HG03097 (cell line): Measurements from ENCODE around the gene LRRC51.
"Not testable (repeated sequence)": the region's sequence is repeated elsewhere in the genome, so short reads cannot be mapped to it uniquely, and the experiment has no call there.

Source experiments
- ATAC-seq: cut with Tn5 transposase; IDR thresholded peaks from one replicate; pipeline ENCODE4 v1.9.1; 2021; ENCODE audit not compliant: unreplicated experiment, low FRiP score

LRRC51 gene

DNA sequence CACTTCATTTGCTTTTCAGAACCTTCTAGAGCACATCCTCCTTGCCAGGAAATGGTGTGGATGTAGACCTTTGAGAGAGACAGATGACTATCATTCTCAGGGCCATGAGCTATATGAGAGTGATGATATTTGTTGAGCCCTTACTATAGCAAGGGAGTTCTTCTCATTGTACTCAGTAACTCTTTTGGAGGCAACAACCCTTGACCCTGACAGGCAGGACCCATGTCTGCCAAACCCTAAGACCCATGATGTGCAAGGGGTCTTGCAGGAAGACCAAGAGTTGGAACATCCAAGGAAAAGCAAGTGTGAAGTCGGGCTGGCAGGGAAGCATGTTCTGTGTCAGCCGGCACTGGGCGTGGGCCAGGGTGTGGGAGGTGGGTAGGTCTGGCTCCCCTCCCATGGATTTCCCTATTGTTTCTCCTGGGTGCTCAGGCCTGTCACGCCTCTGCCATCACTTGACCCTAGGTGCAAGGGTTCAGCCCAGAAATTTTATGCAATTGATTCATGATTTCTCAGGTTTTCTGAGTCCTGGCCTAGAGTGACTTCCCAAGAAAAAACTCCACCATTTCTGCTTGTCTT lies 56.1 kb downstream of the LRRC51 start:
- ATAC-seq: no peak

DNA sequence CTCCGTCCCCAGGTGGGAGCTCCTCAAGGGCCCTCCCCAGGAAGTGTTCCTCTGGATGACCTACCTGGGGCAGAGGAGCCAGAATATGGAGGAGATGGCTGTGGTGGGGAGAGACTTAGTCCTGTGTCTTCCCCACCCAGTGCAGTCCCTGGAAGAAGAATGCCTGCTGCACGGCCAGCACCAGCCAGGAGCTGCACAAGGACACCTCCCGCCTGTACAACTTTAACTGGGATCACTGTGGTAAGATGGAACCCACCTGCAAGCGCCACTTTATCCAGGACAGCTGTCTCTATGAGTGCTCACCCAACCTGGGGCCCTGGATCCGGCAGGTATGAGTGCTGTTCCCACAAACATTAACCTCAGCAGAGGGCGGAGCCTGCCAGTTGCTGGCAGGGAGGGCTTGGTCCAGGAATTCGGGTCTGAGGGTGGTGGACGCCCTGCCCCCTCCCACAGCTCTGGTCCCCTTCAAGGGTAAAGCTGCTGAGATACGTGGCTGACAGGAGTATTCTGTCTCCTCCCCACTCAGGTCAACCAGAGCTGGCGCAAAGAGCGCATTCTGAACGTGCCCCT lies 58.3 kb downstream of the LRRC51 start:
- ATAC-seq: no peak

DNA sequence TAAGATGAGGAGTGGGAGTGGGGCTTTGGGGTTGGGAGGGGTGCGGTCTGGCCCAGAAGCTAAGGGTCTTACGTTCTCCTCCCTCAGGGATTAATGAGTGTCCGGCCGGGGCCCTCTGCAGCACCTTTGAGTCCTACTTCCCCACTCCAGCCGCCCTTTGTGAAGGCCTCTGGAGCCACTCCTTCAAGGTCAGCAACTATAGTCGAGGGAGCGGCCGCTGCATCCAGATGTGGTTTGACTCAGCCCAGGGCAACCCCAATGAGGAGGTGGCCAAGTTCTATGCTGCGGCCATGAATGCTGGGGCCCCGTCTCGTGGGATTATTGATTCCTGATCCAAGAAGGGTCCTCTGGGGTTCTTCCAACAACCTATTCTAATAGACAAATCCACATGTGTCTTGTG lies 58.9 kb downstream of the LRRC51 start:
- no peak for ATAC-seq

DNA sequence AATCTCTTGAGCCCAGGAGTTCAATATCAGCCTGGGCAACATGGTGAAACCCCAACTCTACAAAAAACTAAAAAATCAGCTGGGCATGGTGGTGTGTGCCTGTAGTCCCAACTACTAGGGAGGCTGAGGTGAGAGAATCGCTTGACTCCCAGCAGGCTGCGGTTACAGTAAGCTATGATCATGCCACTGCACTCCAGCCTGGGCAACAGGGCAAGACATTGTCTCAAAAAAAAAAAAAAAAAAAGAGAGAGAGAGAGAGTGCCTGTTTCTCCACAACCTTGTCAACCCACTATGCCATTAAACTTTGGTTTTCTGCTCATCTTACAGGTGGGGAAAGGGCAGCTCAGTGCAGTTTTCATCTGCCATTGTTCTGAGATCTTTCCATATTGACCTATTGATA lies 60.0 kb downstream of the LRRC51 start:
- no peak for ATAC-seq

DNA sequence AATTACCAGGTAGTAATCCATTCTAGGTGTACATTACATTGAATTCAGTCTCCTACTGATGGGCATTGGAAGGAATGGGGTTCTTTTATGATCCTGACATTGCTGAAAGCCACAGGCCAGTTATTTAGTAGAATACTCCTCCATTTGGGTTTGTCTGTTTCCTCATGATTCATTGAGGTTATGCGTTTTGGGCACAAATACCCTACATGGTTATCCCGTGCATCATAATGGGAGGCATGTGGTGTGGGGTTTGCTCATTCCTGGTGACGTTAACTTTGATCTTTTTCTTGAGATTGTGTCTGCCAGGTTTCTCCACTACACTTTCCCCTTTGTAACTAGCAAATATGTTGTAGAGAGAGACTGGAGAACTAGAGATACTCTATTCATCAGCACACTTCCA lies 60.4 kb downstream of the LRRC51 start:
- ATAC-seq: no peak

DNA sequence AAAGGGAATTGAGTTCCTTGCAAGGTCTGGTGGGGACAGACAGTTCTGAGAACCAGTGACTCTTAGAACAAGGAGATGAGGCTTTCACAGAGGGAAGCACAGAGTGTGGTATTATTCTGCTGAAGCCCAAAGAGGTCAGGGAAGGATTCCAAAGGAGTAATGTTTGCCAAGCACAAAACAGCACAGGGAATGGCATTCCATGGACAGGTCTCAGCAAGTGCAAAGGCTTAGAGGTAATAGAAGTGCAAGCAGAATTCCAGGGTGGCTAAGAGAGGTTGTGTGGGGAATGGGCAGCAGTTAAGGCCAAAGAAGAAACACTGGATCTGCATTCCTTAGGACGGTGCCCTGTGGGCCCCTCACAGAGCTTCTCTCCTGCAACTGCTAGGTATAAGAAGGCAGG lies 61.4 kb downstream of the LRRC51 start:
- ATAC-seq: not testable (repeated sequence)

DNA sequence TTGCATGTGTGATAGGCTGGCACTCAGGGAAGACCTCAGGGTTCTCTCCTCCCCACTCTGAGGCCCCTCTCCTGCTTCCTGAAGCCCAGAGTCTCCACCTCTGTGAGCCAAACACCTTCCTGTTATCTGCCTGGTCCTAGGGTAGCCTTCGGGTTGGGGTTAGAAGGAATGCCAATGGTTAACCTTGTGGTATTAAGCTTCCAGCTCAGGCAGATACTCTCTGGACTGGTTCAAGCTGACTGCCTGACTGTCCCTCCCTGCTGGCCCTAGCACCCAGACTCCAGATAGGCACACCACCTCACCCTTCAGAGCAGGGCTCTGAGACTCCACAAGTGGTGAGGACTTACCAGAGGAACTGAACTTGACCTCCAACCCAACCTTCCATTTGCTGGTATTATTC lies 61.9 kb downstream of the LRRC51 start:
- not testable (repeated sequence) for ATAC-seq

DNA sequence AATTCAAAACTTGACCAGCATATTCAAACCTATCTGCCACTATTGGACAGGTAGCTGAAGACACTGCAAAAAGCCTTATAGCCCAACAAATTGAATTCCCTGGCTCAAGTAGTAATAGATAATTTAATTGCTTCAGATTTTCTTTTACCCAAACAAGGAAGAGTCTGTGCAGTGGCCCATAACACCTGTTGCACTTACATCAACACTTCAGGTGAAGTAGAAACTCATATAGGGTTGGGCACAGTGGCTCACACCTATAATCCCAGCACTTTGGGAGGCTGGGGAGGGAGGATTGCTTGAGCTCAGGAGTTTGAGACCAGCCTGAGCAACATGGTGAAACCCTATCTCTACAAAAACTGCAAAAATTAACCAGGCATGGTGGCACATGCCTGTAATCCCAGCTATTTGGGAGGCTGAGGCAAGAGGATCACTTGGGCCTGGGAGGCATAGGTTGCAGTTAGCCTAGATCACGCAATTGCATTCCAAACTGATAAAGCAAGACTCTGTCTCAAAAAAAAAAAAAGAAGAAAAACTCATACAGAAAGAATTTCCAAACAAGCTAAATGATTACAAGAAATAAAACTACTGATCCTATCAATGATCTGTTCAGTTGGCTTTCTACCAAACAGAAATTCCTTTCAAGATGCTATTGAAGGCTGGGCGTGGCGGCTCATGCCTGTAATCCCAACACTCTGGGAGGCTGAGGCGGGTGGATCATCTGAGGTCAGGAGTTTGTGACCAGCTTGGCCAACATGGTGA lies 64.3 kb downstream of the LRRC51 start:
- no peak for ATAC-seq
